ENCODE data around the gene CUX1. TPM values are rescaled to one million over a fixed set of nuclear protein-coding genes. Genes with fewer than 3 reads are reported as not detected.

CUX1 gene
- total RNA-seq, 4 donors from 2014 or later = 40.8 to 62.1 (median 43.8) TPM

DNA sequence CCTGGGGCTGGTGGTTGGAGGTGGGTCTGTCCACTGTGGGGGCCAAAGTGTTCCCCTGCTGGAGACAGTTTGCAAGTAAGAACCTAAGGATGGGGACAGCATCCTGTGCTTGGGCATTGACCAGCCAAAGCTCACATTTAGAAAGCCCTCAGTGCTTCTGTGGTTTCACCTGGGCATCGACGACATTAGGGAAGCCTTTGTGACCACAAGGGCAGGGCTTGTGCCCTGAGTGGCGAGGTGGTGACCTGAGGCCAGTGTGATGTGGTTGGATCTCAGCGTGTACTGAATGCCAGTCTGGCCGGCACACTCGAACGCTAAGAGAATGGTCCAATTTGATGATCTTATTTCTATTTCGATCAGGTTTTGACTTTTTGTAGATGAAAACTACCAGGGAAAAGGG, 437.1 kb downstream of the CUX1 start:
- 93 to 95% methylated on average over 6 to 8 of the region's 8 CpGs for WGBS, 2 donors
- TF ChIP-seq, protein P1, sequence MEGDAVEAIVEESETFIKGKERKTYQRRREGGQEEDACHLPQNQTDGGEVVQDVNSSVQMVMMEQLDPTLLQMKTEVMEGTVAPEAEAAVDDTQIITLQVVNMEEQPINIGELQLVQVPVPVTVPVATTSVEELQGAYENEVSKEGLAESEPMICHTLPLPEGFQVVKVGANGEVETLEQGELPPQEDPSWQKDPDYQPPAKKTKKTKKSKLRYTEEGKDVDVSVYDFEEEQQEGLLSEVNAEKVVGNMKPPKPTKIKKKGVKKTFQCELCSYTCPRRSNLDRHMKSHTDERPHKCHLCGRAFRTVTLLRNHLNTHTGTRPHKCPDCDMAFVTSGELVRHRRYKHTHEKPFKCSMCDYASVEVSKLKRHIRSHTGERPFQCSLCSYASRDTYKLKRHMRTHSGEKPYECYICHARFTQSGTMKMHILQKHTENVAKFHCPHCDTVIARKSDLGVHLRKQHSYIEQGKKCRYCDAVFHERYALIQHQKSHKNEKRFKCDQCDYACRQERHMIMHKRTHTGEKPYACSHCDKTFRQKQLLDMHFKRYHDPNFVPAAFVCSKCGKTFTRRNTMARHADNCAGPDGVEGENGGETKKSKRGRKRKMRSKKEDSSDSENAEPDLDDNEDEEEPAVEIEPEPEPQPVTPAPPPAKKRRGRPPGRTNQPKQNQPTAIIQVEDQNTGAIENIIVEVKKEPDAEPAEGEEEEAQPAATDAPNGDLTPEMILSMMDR (IDR thresholded peaks at IDR 0.05) = no peak
- no peak for TF ChIP-seq POLR2A (IDR thresholded peaks at IDR 0.05)
- DNase-seq (ENCODE audit: low spot score in 2 of 2) = no peak
- H3K4me3 ChIP-seq (ENCODE audit: low read depth, poor library complexity, severe bottlenecking) = no peak overlapping the region
- intact Hi-C loops (cut with DNase I; ENCODE audit: low total_unique reads) = no loop called here

GRCh38 chr7:102255501-102255900, 438.1 kb downstream of the CUX1 start:
- intact Hi-C loops (cut with DNase I; ENCODE audit: low total_unique reads) = no loop called here
- no peak for DNase-seq (ENCODE audit: low spot score in 2 of 2)
- H3K4me3 ChIP-seq (ENCODE audit: low read depth, poor library complexity, severe bottlenecking) = no peak overlapping the region
- WGBS, 2 donors = 95 to 96% methylated on average over 7 of the region's 7 CpGs
- TF ChIP-seq, protein P1 (IDR thresholded peaks at IDR 0.05) = no peak
- TF ChIP-seq POLR2A (IDR thresholded peaks at IDR 0.05) = no peak

- TF ChIP-seq POLR2A (IDR thresholded peaks at IDR 0.05) = no peak
- TF ChIP-seq, protein P1 (IDR thresholded peaks at IDR 0.05) = no peak
- 95 to 98% methylated on average over 15 of the region's 15 CpGs for WGBS, 2 donors
These were observed 438.5 kb downstream of the CUX1 start for GRCh38 chr7:102255916-102256315.

GRCh38 chr7:102258073-102258748, 440.8 kb downstream of the CUX1 start:
- no peak for DNase-seq (ENCODE audit: low spot score in 2 of 2)
- intact Hi-C loops (cut with DNase I; ENCODE audit: low total_unique reads) = no loop called here
- TF ChIP-seq, protein P1 (IDR thresholded peaks at IDR 0.05) = no peak
- no peak for TF ChIP-seq POLR2A (IDR thresholded peaks at IDR 0.05)
- 90 to 91% methylated on average over 25 of the region's 25 CpGs for WGBS, 2 donors
- H3K4me3 ChIP-seq (ENCODE audit: low read depth, poor library complexity, severe bottlenecking) = no peak overlapping the region

More at GRCh38 chr7:102255916-102256315, 438.5 kb downstream of the CUX1 start:
- no peak for DNase-seq (ENCODE audit: low spot score in 2 of 2)
- intact Hi-C loops (cut with DNase I; ENCODE audit: low total_unique reads) = no loop called here
- no peak overlapping the region for H3K4me3 ChIP-seq (ENCODE audit: low read depth, poor library complexity, severe bottlenecking)

DNA sequence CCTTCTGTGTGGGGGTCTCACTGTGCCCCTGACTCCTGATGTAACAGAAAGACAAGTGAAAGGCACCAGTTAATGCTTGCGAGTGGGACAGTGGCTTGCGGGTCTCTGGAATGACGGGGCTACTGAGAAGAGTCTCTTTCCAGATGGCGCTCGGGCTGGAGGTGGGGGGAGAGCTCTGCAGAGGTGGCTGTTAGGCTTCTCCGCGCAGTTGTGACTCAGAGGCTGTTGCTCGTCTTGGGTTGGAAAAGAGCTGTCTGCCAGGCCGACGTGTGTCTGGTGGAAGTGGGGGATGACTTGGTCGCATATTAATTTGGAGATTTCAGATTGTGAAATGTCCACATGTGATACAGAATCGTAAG, 441.3 kb downstream of the CUX1 start:
- intact Hi-C loops (cut with DNase I; ENCODE audit: low total_unique reads) = no loop called here
- WGBS, 2 donors = 74 to 78% methylated on average over 12 of the region's 12 CpGs
- TF ChIP-seq, protein P1 (IDR thresholded peaks at IDR 0.05) = no peak
- no peak for TF ChIP-seq POLR2A (IDR thresholded peaks at IDR 0.05)
- no peak for DNase-seq (ENCODE audit: low spot score in 2 of 2)
- H3K4me3 ChIP-seq (ENCODE audit: low read depth, poor library complexity, severe bottlenecking) = no peak overlapping the region

GRCh38 chr7:102260856-102261255, 443.4 kb downstream of the CUX1 start:
- intact Hi-C loops (cut with DNase I; ENCODE audit: low total_unique reads) = no loop called here
- H3K4me3 ChIP-seq (ENCODE audit: low read depth, poor library complexity, severe bottlenecking) = no peak overlapping the region
- WGBS, 2 donors = 73 to 78% methylated on average over 8 to 9 of the region's 9 CpGs
- no peak for TF ChIP-seq POLR2A (IDR thresholded peaks at IDR 0.05)
- TF ChIP-seq, protein P1 (IDR thresholded peaks at IDR 0.05) = no peak
- DNase-seq (ENCODE audit: low spot score in 2 of 2) = no peak

Data from lower leg skin (tissue), 4 donors.